CD8-positive, alpha-beta memory T cell (primary cell): Measurements from ENCODE around the gene UNC5B. TPM values are rescaled to one million over a fixed set of nuclear protein-coding genes. Genes with fewer than 3 reads are reported as not detected.

Experiments
- CTCF ChIA-PET: fragments of 350-600 bp; sonication (Branson Sonifier 250); formaldehyde crosslinking; loops from one replicate; lab custom pipeline; 2021; ENCODE audit warnings: antibody characterized with exemption; lab: Charles Lee
- POLR2A ChIA-PET: fragments of 350-600 bp; sonication (Branson Sonifier 250); formaldehyde crosslinking; loops from one replicate; lab custom pipeline; 2021; ENCODE audit warnings: antibody characterized with exemption; lab: Charles Lee
- DNase-seq, 5 donors: peaks; one replicate each; pipeline versions ENCODE4 v3.0.0 to v3.0.0-alpha.2; 2020 to 2022; ENCODE audit warnings: mixed read lengths in 1 of 5
- H3K27ac ChIP-seq: one replicate; pipeline ENCODE4 v1.7.0; 2013; ENCODE audit warnings: low read depth, mild to moderate bottlenecking, low read length, moderate library complexity
- H3K27me3 ChIP-seq: 2 replicates; pipeline ENCODE4 v1.7.0; 2013; ENCODE audit warnings: low read length, mild to moderate bottlenecking; ENCODE audit not compliant: insufficient read depth, poor library complexity, severe bottlenecking
- H3K36me3 ChIP-seq: 2 replicates; pipeline ENCODE4 v1.7.0; 2013; ENCODE audit warnings: mild to moderate bottlenecking, low read length, moderate library complexity; ENCODE audit not compliant: insufficient read depth
- H3K4me1 ChIP-seq: 2 replicates; pipeline ENCODE4 v1.7.0; 2013; ENCODE audit warnings: mild to moderate bottlenecking, low read length, moderate library complexity; ENCODE audit not compliant: insufficient read depth
- H3K4me3 ChIP-seq: 2 replicates; pipeline ENCODE4 v1.7.0; 2013; ENCODE audit warnings: mild to moderate bottlenecking, low read length
- H3K9me3 ChIP-seq: 2 replicates; pipeline ENCODE4 v1.7.0; 2013; ENCODE audit warnings: mild to moderate bottlenecking, low read length
- H3K27ac Mint-ChIP-seq, 8 donors: one replicate each; pipeline ENCODE4 v1.8.0; 2020 to 2021; ENCODE audit warnings: mixed read lengths in 8 of 8, mild to moderate bottlenecking in 6 of 8, inconsistent platforms in 3 of 8, moderate library complexity in 3 of 8
- H3K27me3 Mint-ChIP-seq, 2 donors: one replicate each; pipeline ENCODE4 v1.8.0; 2020 to 2021; ENCODE audit warnings: mixed read lengths in 2 of 2, mild to moderate bottlenecking in 1 of 2, moderate library complexity in 1 of 2
- H3K36me3 Mint-ChIP-seq, 3 donors: one replicate each; pipeline ENCODE4 v1.8.0; 2020 to 2021; ENCODE audit warnings: mixed read lengths in 3 of 3, inconsistent platforms in 1 of 3, mild to moderate bottlenecking in 1 of 3
- H3K4me1 Mint-ChIP-seq, 3 donors: one replicate each; pipeline ENCODE4 v1.8.0; 2020 to 2021; ENCODE audit warnings: mixed read lengths in 3 of 3, inconsistent platforms in 1 of 3, mild to moderate bottlenecking in 1 of 3
- H3K4me3 Mint-ChIP-seq, 7 donors: one replicate each; pipeline ENCODE4 v1.8.0; 2020 to 2021; ENCODE audit warnings: mixed read lengths in 7 of 7, mild to moderate bottlenecking in 6 of 7, moderate library complexity in 4 of 7, inconsistent platforms in 2 of 7
- H3K9me3 Mint-ChIP-seq, 5 donors: one replicate each; pipeline ENCODE4 v1.8.0; 2020 to 2022; ENCODE audit warnings: mixed read lengths in 5 of 5, mild to moderate bottlenecking in 3 of 5, moderate library complexity in 2 of 5, inconsistent platforms in 1 of 5
- polyA plus RNA-seq: library from polyadenylated mRNA; unstranded; fragments of 300-500 nt; fragmentation: Illumina TruSeq; gene quantifications from one replicate; pipeline ENCODE4 v1.2.3, GENCODE V29; 2021
- total RNA-seq, 2 experiments: library from RNA; stranded (reverse); gene quantifications; one replicate each; pipeline ENCODE4 v1.2.3, GENCODE V29; 2021

Gene UNC5B
- total and polyA plus RNA-seq, 3 experiments from 2014 or later = 0.06 to 0.13 (median 0.11) TPM

DNA sequence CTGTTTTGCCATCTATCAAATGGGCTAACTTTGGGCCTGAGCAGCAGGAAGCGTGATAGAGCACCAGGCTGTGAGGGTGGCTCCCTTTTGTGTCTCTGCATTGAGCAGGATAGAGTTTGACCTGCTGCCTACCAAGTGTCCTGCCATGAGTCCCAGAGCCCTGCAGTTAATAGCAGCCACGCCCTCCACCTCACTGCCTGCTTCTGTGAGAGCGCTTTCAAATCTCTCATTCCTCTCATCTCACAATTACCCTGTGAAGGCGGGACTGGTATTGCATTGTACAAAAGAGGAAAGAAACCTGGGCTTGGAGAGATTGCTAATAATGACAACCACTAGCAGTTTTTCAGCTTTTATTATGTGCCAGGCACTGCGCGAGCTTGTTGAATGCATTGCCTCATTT, 39.9 kb downstream of the UNC5B start:
- DNase-seq = no peak
- no peaks in the 10 kb centered on the region for H3K36me3 Mint-ChIP-seq
- peak overlapping the region in 1 of 8 donors; percentile 64 for H3K27ac Mint-ChIP-seq
- Histone ChIP-seq H3K4me3 (no peak overlapping the region), H3K4me1 (no peaks in the 10 kb centered on the region), H3K27me3 (no peaks in the 10 kb centered on the region), H3K27ac (no peak overlapping the region), H3K9me3 (no peaks in the 10 kb centered on the region), H3K36me3 (no peaks in the 10 kb centered on the region)
- ChIA-PET POLR2A (no interaction called here), CTCF (no interaction called here)
- H3K27me3 Mint-ChIP-seq = peaks cover 5 to 12% of the 10 kb centered on the region in 2 donors
- no peaks in the 10 kb centered on the region for H3K9me3 Mint-ChIP-seq
- no peaks in the 10 kb centered on the region for H3K4me1 Mint-ChIP-seq
- H3K4me3 Mint-ChIP-seq = no peak overlapping the region

DNA sequence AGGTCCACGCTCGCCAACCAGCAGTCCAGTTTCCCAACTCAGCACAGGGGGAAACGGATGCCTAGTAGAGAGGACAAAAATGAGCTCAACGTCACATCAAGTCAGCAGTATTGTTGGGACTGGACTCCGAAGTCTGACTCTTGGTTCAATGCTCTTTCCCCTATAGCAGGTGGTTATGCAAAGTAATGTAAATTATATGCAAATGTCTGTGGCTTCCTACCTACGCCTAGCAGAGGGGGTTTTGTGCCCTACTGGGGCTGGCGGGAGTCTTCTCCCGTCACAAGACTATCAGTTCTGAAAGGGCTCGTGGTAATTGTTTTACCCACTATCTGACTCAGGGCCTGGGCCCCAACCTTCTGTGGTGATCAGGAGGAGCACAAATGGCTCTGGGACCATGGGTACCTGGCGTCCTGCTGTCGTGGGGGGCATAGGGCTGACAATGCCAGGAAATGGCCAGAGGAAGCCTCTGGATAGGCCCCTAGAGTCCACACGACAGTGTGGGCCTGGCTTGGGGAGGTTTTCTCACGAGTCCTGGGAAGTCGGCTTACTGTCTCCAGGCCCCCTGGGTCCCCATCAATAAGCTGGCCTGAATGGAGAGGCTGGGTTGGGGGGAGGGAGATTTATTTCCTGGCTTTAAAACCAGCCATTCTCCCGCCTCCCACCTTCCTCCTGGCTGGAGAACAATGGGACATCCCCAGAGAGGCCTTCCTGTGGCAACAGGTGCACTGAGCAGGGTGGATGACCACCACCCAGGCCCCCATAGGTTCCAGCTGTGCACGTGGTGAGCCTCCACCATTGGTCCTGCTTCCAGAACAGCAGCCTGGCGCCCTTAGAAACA, 41.8 kb downstream of the UNC5B start:
- no peaks in the 10 kb centered on the region for H3K9me3 ChIP-seq
- no peaks in the 10 kb centered on the region for H3K27me3 ChIP-seq
- Mint-ChIP-seq H3K4me3 (no peak overlapping the region), H3K27ac (no peak overlapping the region), H3K4me1 (no peaks in the 10 kb centered on the region), H3K36me3 (no peaks in the 10 kb centered on the region), H3K9me3 (no peaks in the 10 kb centered on the region), H3K27me3 (peaks cover 5 to 14% of the 10 kb centered on the region in 2 donors)
- no peak for DNase-seq
- ChIA-PET CTCF (no interaction called here), POLR2A (no interaction called here)
- no peak overlapping the region for H3K4me3 ChIP-seq
- H3K36me3 ChIP-seq = no peaks in the 10 kb centered on the region
- H3K27ac ChIP-seq = no peak overlapping the region
- H3K4me1 ChIP-seq = no peaks in the 10 kb centered on the region

DNA sequence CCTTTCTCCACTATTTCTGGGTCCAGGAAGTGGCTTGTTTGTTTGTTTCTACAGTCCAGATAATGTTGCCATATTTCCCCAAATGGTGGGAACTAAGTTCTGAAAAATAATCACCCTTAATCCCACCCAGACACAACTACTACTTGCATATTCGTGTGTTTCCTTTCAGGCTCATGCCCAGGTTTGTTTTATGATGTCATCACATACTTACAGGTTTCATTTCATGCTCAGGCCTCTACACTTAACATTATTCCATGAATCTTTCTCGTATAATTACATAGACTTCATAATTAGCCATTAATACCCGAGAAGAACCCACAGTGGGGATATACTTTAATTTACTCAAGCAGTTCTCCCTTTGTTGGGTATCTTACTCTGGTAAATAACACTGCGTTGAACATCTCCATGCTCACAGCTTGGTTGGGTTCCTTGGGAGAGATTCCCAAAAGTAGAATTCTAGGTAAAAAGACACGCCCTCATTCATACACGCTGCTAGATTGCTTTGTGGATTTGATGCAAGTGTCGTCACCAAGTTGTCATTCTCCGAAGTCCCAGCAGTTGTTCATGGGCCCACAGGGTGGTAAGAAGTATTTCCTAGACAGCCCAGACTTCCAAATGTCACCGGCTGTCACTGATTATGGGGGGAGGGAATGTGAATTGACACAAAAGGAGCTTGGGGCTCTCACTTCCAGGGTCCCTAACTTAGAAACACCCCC, 42.6 kb downstream of the UNC5B start:
- POLR2A ChIA-PET = no interaction called here
- H3K27me3 Mint-ChIP-seq = peaks cover 7 to 17% of the 10 kb centered on the region in 2 donors
- CTCF ChIA-PET = no interaction called here

DNA sequence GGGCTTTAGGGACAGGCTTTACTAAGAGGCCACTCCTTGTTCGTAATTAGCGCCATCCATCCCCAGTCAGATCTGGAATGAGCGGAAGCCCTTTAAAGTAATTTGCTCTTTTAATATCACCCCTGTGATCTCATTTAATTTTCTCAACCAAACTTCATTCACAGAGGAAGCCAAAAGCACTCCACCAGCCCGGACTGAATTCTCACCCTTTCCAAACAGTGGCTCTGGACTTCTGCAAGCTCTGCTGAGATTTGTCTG, 43.1 kb downstream of the UNC5B start:
- H3K27me3 Mint-ChIP-seq = peaks cover 7 to 17% of the 10 kb centered on the region in 2 donors
- no peaks in the 10 kb centered on the region for H3K9me3 Mint-ChIP-seq
- no peak overlapping the region for H3K27ac ChIP-seq
- H3K4me3 Mint-ChIP-seq = no peak overlapping the region
- H3K4me3 ChIP-seq = no peak overlapping the region
- DNase-seq = no peak
- no peak overlapping the region for H3K27ac Mint-ChIP-seq
- no peaks in the 10 kb centered on the region for H3K9me3 ChIP-seq
- no peaks in the 10 kb centered on the region for H3K36me3 Mint-ChIP-seq
- H3K4me1 Mint-ChIP-seq = no peaks in the 10 kb centered on the region
- H3K27me3 ChIP-seq = no peaks in the 10 kb centered on the region
- ChIA-PET POLR2A (no interaction called here), CTCF (no interaction called here)
- H3K4me1 ChIP-seq = no peaks in the 10 kb centered on the region
- no peaks in the 10 kb centered on the region for H3K36me3 ChIP-seq

More for the DNA sequence above, 42.6 kb downstream of the UNC5B start:
- no peaks in the 10 kb centered on the region for H3K4me1 Mint-ChIP-seq
- Histone ChIP-seq H3K27me3 (no peaks in the 10 kb centered on the region), H3K36me3 (no peaks in the 10 kb centered on the region), H3K27ac (no peak overlapping the region), H3K9me3 (no peaks in the 10 kb centered on the region), H3K4me1 (no peaks in the 10 kb centered on the region), H3K4me3 (no peak overlapping the region)
- no peak overlapping the region for H3K27ac Mint-ChIP-seq
- no peak overlapping the region for H3K4me3 Mint-ChIP-seq
- no peaks in the 10 kb centered on the region for H3K9me3 Mint-ChIP-seq
- H3K36me3 Mint-ChIP-seq = no peaks in the 10 kb centered on the region
- DNase-seq = no peak

DNA sequence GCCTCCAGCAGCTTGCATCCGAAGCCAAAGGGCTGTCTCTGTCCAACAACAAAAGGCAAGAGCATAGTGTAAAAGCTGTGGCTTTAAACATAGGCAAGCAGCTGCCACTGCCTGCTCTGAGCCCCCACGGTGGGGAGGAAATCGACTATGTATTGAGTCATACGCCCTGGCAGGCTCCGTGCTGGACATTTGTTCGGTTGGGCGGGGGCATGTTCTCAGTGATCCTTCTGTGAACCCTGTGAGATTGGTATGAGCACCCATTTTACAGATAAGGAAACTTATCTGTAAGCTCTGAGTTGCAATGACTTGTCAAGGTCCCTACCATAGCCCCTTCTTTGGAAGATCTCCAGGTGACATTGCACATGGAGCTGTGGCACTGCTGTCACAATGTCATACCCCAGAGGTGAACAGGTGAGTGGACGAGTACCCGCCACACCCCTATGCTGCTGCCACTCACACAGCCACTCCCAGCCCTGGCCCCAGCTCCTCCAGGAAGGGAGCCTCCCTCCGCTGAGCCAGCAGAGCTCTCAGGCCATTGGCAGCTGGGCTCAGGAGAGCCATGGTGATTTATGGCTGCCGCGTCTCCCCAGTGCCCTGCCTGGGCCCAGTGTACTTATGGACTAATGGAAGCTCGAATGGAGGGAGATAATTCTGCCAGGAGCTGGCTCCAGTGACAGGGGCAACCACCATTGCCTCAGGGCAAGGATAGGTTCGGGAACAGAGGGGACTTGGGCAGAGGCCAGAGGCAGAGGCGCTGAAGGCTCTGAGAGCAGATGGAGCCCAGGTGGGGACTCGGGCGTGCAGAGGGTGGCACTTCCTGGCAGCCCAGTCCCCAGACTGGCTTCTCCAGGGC, 43.7 kb downstream of the UNC5B start:
- H3K27me3 Mint-ChIP-seq = peaks cover 7 to 17% of the 10 kb centered on the region in 2 donors
- H3K9me3 Mint-ChIP-seq = no peaks in the 10 kb centered on the region
- no peak overlapping the region for H3K4me3 ChIP-seq
- no peak overlapping the region for H3K4me3 Mint-ChIP-seq
- ChIA-PET POLR2A (no interaction called here), CTCF (no interaction called here)
- H3K4me1 ChIP-seq = no peaks in the 10 kb centered on the region
- H3K27ac ChIP-seq = no peak overlapping the region
- H3K36me3 Mint-ChIP-seq = no peaks in the 10 kb centered on the region
- no peaks in the 10 kb centered on the region for H3K27me3 ChIP-seq
- peak overlapping the region in 1 of 8 donors; percentile 22 for H3K27ac Mint-ChIP-seq
- no peaks in the 10 kb centered on the region for H3K36me3 ChIP-seq
- DNase-seq = no peak
- H3K4me1 Mint-ChIP-seq = no peaks in the 10 kb centered on the region
- H3K9me3 ChIP-seq = no peaks in the 10 kb centered on the region

DNA sequence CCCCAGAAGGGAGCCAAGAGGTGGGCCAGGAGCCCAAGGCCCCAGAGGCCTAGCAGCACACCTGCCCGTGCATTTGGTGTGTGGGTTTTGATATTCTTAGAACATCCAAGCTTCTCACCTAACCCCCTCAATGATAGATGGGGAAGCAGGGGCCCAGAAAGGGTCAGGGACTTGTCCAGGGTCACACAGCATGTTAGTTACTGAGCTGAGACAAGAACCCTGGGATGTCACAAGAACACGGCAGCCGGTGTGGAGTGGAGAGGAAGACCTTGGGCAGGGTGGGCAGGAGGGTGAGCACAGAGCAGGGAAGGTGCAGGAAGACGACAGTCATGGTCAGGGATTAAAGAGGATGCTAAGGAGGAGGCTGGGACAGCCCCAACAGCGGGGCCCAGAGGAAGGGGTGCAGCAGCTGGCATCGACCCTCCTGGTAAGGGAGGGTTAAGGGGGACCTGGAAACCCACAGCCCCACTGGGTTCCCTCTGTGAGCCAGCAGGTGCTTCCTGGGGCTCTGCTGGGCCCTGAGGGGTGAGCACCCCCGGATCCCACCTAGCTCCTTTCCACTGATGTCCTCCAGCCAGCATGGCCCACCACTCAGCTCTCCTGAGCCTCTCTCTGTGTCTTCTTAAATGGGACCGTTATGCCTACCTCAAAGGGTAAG, 44.4 kb downstream of the UNC5B start:
- Mint-ChIP-seq H3K4me1 (no peaks in the 10 kb centered on the region), H3K27me3 (peaks cover 7 to 17% of the 10 kb centered on the region in 2 donors), H3K27ac (peak overlapping the region in 1 of 8 donors; percentile 87), H3K4me3 (no peak overlapping the region), H3K36me3 (no peaks in the 10 kb centered on the region), H3K9me3 (no peaks in the 10 kb centered on the region)
- H3K9me3 ChIP-seq = no peaks in the 10 kb centered on the region
- ChIA-PET POLR2A (no interaction called here), CTCF (no interaction called here)
- H3K27ac ChIP-seq = no peak overlapping the region
- H3K4me1 ChIP-seq = no peaks in the 10 kb centered on the region
- DNase-seq = no peak
- H3K27me3 ChIP-seq = no peaks in the 10 kb centered on the region
- no peaks in the 10 kb centered on the region for H3K36me3 ChIP-seq
- H3K4me3 ChIP-seq = no peak overlapping the region

DNA sequence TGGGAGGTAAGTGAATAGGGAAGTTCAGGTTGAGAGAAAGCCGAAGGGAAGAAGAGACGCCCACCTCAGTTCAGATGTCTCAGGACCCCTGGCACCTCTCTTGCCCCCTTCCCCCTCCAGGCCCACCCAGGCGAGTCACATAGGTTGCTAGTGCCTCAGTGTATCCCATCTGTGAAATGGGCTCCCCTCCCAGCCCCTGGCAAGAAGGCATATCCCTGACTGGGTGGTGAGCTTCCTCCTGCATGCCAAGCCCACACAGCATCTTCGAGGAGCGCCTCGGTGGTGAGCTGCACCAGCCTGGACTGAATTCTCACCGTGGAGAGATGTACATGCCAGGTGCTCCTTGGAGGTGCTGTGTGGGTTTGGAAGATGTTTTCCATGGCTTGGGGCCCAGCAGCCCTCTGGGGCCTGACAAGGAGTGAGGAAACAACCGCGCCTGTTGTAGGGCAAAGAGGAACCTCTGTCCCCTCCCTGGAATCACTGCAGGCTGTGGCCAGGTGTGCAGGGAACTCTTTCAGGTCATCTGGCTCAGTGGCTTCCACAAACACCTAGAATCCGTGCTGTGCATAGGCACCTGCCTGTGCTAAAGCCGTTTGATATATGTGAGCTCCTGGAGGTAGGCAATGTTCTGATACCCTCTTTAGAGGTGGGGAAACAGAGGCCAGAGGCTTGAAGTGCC, 45.1 kb downstream of the UNC5B start:
- peaks cover 7 to 17% of the 10 kb centered on the region in 2 donors for H3K27me3 Mint-ChIP-seq
- H3K27ac Mint-ChIP-seq = no peak overlapping the region
- CTCF ChIA-PET = no interaction called here
- POLR2A ChIA-PET = no interaction called here
- H3K4me1 ChIP-seq = no peaks in the 10 kb centered on the region
- no peaks in the 10 kb centered on the region for H3K36me3 Mint-ChIP-seq
- H3K9me3 Mint-ChIP-seq = no peaks in the 10 kb centered on the region
- H3K4me3 Mint-ChIP-seq = no peak overlapping the region
- H3K4me1 Mint-ChIP-seq = no peaks in the 10 kb centered on the region
- H3K27me3 ChIP-seq = no peaks in the 10 kb centered on the region
- H3K4me3 ChIP-seq = no peak overlapping the region
- H3K36me3 ChIP-seq = no peaks in the 10 kb centered on the region
- DNase-seq = no peak
- H3K9me3 ChIP-seq = no peaks in the 10 kb centered on the region
- H3K27ac ChIP-seq = no peak overlapping the region
